WI38 (cell line): ENCODE measurements around the gene MTCL1.
"Not testable (repeated sequence)": the region's sequence is repeated elsewhere in the genome, so short reads cannot be mapped to it uniquely, and the experiment has no call there.

Source experiments
- H3K4me3 ChIP-seq: 2 replicates; pipeline ENCODE4 v1.5.1; 2011; ENCODE audit warnings: low read depth, mild to moderate bottlenecking, control low read depth, low read length
- TF ChIP-seq, protein P1 (sequence below): IDR thresholded peaks from 2 replicates; pipeline ENCODE4 v1.5.1; 2012; ENCODE audit warnings: low read depth, mild to moderate bottlenecking, control low read depth, low read length

The MTCL1 gene

DNA sequence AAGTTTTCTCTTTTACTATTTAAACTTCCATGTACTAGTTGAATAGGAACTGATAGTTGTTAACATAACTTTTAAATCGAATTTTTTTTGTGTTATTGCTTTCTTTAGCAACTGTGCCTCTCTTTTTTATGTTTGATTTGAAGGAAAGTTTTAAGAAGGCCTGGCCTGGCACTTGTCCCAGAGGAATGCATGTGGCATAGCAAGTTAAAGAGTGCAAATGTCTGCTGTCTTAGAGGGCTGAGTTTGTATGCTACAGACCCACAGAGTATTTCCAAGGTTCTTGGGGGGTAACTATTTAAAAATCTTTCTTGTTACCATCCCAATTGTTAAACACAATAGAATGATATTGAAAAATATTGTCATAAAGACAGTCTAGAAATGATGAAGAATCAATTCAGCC lies 47.0 kb downstream of the MTCL1 start:
- no peak overlapping the region for H3K4me3 ChIP-seq
- TF ChIP-seq, protein P1, sequence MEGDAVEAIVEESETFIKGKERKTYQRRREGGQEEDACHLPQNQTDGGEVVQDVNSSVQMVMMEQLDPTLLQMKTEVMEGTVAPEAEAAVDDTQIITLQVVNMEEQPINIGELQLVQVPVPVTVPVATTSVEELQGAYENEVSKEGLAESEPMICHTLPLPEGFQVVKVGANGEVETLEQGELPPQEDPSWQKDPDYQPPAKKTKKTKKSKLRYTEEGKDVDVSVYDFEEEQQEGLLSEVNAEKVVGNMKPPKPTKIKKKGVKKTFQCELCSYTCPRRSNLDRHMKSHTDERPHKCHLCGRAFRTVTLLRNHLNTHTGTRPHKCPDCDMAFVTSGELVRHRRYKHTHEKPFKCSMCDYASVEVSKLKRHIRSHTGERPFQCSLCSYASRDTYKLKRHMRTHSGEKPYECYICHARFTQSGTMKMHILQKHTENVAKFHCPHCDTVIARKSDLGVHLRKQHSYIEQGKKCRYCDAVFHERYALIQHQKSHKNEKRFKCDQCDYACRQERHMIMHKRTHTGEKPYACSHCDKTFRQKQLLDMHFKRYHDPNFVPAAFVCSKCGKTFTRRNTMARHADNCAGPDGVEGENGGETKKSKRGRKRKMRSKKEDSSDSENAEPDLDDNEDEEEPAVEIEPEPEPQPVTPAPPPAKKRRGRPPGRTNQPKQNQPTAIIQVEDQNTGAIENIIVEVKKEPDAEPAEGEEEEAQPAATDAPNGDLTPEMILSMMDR, result no peak

DNA sequence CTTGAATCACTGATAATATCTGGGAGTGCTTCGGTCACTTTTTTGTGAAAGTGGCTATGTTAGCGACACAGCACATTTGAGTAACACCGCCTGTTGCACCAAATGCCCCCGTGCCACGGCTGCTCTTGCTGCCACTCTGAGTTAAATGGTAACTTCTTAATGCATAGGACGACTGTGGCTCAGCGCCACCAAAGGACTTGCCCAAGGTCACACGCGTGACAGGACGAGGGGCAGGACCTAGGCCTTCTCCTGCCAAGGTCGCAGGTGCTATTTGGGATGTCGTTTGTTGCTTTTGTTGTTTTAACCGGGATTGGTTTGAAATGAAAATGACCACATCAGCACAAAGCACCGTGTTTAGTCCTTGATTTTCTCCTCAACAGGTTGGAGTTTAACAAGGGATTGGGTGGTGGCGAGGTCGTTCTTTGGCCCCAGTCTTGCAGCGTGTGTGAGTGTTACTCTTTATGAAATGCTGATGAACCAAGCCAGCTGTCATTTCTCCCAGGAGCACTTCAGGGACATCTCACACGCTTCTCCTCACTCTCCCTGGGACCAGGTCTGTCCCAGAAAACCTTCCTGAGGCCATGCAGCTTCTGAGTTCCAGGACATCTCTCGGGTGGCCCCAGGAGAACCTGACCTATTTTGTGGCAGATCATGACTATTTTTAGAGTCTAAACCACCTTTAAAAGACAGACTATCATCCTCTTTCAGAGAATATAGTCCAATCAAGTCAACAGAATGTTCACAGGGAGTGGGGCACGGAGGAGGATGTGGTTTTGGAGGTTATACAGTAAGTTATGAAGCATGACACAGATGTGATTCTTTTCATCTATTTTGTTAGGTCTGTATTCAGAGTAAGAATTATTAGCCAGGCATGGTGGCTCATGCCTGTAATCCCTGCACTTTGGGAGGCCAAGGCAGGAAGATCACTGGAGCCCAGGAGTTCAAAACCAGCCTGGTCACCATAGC lies 49.9 kb downstream of the MTCL1 start:
- H3K4me3 ChIP-seq, result no peak overlapping the region
- TF ChIP-seq, protein P1, result no peak

DNA sequence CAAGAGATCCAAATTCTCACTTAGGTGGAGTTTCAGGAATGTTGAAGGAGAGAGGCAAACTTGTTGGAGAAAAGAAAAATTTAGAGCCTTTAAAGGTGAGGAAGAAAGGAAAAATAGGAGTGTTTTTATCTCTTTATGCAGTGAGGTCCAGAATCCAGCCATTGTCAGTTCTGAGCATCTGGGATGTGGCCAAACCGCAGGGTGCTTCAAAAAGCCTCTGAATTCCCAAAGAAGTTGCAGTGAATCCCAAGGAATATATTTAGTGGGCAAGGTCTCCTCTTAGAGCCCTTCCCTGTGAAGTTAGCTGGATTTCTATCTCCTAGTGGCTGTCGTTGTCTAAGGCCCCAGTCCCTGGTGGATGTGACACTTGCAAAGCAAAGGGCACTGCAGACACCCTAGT lies 51.2 kb downstream of the MTCL1 start:
- TF ChIP-seq, protein P1, result no peak
- no peak overlapping the region for H3K4me3 ChIP-seq

DNA sequence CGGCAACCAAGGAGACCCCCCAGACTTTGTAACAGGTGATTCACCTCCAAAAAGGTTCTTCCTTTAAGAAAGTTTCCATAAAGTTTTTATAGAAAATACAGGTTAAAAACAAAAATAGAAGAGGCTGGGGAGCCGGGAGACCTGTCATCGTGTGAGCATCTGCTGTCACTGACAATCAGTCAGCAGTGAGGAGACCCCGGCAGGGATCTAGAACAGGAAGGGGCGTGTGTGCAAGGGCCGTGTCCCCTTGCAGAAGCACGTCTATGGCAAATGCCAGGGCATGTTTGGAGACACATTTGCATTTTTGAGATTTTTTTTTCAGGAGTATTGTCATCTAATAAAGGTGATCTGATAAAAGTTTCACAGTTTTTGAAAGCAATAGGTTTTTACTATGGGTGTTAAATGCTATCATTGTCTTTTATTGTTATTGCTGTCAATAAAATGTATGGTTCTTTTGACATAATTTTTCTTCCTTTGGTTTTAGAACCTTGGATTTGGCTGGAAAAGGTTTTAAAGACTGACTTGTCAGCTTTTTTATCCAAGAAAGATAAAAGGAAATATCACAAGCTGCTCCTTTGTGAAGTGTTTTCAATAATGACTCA lies 52.1 kb downstream of the MTCL1 start:
- TF ChIP-seq, protein P1, result no peak
- no peak overlapping the region for H3K4me3 ChIP-seq

DNA sequence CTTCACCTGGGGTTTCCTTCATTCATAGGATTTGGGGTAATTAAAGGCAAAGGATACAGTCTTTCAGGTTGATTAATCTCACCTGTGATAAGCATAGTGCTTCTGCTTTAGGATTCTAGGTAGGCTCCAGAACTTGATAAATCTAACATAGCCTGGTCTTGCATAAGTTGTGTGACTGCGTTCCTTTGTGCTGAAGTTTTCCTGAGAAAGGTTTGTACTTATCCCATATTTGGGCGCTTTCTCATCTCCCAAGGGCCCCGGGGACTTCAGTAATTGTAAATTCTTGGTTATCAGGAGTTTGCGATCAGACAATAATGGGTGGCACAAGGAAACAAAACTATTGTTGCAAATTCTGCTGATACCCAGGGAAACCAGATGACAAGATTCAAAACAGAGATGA lies 53.1 kb downstream of the MTCL1 start:
- TF ChIP-seq, protein P1, result no peak
- H3K4me3 ChIP-seq, result no peak overlapping the region

DNA sequence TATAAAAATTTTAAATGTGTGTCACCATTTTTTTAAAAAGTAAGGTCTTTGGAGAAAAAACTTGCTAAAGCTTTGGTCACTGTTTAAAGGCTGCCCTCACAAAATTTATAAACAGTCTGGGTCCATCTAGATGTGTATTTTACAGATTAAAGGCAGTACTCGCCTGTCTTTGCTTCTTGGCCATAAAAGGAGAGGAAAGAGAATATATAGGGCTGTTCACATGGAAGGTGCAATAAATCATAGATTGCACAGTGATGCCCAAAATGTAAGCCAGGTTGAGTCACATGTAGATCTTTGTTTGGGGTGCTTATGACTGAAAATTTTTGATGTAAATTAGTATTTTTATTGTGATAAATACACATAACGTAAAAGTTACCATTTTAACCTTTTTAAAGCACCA lies 55.6 kb downstream of the MTCL1 start:
- no peak overlapping the region for H3K4me3 ChIP-seq
- TF ChIP-seq, protein P1, result no peak

DNA sequence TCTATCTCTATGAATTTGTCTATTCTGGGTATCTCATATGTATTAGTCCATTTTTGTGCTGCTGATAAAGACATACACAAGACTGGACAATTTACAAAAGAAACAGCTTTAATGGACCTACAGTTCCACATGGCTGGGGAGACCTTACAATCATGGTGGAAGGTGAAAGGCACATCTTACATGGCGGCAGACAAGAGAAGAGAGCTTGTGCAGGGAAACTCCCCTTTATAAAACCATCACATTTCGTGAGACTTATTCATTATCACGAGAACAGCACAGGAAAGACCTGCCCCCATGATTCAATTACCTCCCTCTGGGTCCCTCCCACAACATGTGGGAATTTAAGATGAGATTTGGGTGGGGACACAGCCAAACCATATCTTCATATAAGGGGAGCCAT lies 56.2 kb downstream of the MTCL1 start:
- not testable (repeated sequence) for H3K4me3 ChIP-seq
